Panc1 (cell line): ENCODE measurements around the gene RICTOR. TPM values are rescaled to one million over a fixed set of nuclear protein-coding genes. Genes with fewer than 3 reads are reported as not detected.

Source experiments
- ATAC-seq: fragments of 200-7000 bp; cut with Tn5 transposase; 2 replicates; pipeline ENCODE4 v1.9.1; 2020; ENCODE audit warnings: mild to moderate bottlenecking, moderate library complexity
- BruUV-seq: library from RNA; stranded (reverse); fragments of 400-500 nt; replicated peaks from 2 replicates; lab custom pipeline; 2021; lab: Mats Ljungman, UMichigan
- CTCF ChIA-PET: fragments of 300-600 bp; sonication (Branson Sonifier 250); formaldehyde crosslinking; loops from one replicate; lab custom pipeline; 2022; ENCODE audit warnings: antibody characterized with exemption; lab: Charles Lee
- POLR2A ChIA-PET: fragments of 300-600 bp; sonication (Branson Sonifier 250); formaldehyde crosslinking; loops from one replicate; lab custom pipeline; 2022; ENCODE audit warnings: antibody characterized with exemption; lab: Charles Lee
- DNase-seq: peaks from one replicate; pipeline ENCODE4 v3.0.0-alpha.2; 2010; ENCODE audit warnings: low read depth, low spot score
- H3K27ac ChIP-seq: 2 replicates; pipeline ENCODE4 v1.5.1; 2011; ENCODE audit warnings: mild to moderate bottlenecking, low read length, inconsistent platforms
- H3K27me3 ChIP-seq: fragments of 200-500 bp; sonication (Bioruptor generic); 2 replicates; pipeline ENCODE4 v1.6.0; 2014; ENCODE audit warnings: low read length, inconsistent platforms; ENCODE audit not compliant: control insufficient read depth, insufficient read depth
- H3K36me3 ChIP-seq: fragments of 200-500 bp; sonication (Bioruptor generic); 2 replicates; pipeline ENCODE4 v1.5.1; 2014; ENCODE audit warnings: inconsistent platforms, mild to moderate bottlenecking, low read length, moderate library complexity; ENCODE audit not compliant: control insufficient read depth, insufficient read depth
- H3K4me1 ChIP-seq: 2 replicates; pipeline ENCODE4 v1.5.1; 2011; ENCODE audit warnings: inconsistent platforms, mild to moderate bottlenecking, low read length, moderate library complexity; ENCODE audit not compliant: control insufficient read depth, insufficient read depth
- H3K4me3 ChIP-seq, 2 experiments: 2 replicates each; pipeline ENCODE4 v1.5.1; 2011 to 2012; ENCODE audit warnings: low read depth in 2 of 2, low read length in 2 of 2, mild to moderate bottlenecking in 2 of 2, inconsistent platforms in 1 of 2, moderate library complexity in 1 of 2
- H3K9me3 ChIP-seq: fragments of 200-500 bp; sonication (Bioruptor generic); 2 replicates; pipeline ENCODE4 v1.5.1; 2014; ENCODE audit warnings: low read depth, mild to moderate bottlenecking, inconsistent platforms, low read length, moderate library complexity; ENCODE audit not compliant: control insufficient read depth, insufficient read depth
- POLR2AphosphoS5 ChIP-seq: IDR thresholded peaks from 2 replicates; pipeline ENCODE4 v1.6.1; 2012; ENCODE audit warnings: mild to moderate bottlenecking, low read depth, low read length, moderate library complexity
- SIN3A ChIP-seq: IDR thresholded peaks from 2 replicates; pipeline ENCODE4 v1.6.1; 2012; ENCODE audit warnings: low read depth, mild to moderate bottlenecking, low read length, moderate library complexity, borderline replicate concordance; ENCODE audit not compliant: insufficient read depth
- TCF7L2 ChIP-seq: IDR thresholded peaks from 2 replicates; pipeline ENCODE4 v1.6.1; 2011; ENCODE audit warnings: mild to moderate bottlenecking, low read depth, low read length, inconsistent platforms
- in situ Hi-C: cut with HindIII; loops from 2 replicates; pipeline ENCODE4 v1.10.0; 2016; ENCODE audit warnings: low sequenced_read_pairs, low pct_unique_long_range_greater_than_20kb
- intact Hi-C: fragments of 100-400 bp; cut with micrococcal nuclease; formaldehyde crosslinking; loops from one replicate; pipeline ENCODE4 v1.10.0; 2022; ENCODE audit not compliant: unreplicated experiment
- total RNA-seq: library from RNA; stranded (reverse); gene quantifications from one replicate; pipeline ENCODE4 v1.2.1, GENCODE V29; 2021; ENCODE audit not compliant: unreplicated experiment
- TF ChIP-seq, protein P1 (sequence below): fragments of 450-650 bp; IDR thresholded peaks from 2 replicates; pipeline ENCODE4 v1.5.1; 2017; ENCODE audit warnings: mild to moderate bottlenecking
- TF ChIP-seq, protein P2 (sequence below), 2 experiments: IDR thresholded peaks; 2 replicates each; pipeline ENCODE4 v1.6.1; 2011 to 2012; ENCODE audit warnings: low read depth in 2 of 2, control low read depth in 1 of 2, low read length in 1 of 2, mild to moderate bottlenecking in 1 of 2, moderate library complexity in 1 of 2; ENCODE audit not compliant: insufficient read depth in 1 of 2

The RICTOR gene
- total RNA-seq, 1 experiment from 2014 or later: 21.3 TPM

DNA sequence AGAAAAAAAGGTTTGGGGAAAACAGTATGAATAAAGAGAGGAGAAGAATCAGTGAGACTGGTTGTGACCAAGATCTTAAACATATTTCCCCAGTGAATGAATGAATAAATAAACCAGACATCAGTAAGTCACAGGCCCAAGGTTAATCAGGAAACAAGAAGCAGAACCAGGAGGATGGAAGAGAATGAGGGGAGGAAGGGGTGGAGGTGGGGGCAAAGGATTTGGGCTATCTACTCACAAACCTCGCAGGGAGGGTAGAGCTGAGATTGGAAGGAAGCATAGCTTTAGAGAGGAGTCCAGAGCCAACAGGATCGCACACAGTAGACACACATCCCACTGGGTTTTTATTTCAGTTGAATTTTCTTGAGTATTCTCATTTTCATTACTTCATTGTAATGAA is 47.7 kb upstream of the RICTOR start:
- H3K27ac ChIP-seq: no peak overlapping the region
- in situ Hi-C loops: no loop called here
- no peak for DNase-seq
- ChIA-PET CTCF (no interaction called here), POLR2A (interaction anchor here (0.5 kb wide), 1 partner anchor 46 kb away, joined by 6 read pairs; no protein-coding TSS in a partner anchor)
- peaks cover 2% of the 10 kb centered on the region; the same call in 1 of the 2 replicates for H3K27me3 ChIP-seq
- H3K36me3 ChIP-seq: no peaks in the 10 kb centered on the region; the same call in 1 of the 2 replicates
- no peak for ATAC-seq
- no peak for TF ChIP-seq SIN3A
- TF ChIP-seq, protein P1, sequence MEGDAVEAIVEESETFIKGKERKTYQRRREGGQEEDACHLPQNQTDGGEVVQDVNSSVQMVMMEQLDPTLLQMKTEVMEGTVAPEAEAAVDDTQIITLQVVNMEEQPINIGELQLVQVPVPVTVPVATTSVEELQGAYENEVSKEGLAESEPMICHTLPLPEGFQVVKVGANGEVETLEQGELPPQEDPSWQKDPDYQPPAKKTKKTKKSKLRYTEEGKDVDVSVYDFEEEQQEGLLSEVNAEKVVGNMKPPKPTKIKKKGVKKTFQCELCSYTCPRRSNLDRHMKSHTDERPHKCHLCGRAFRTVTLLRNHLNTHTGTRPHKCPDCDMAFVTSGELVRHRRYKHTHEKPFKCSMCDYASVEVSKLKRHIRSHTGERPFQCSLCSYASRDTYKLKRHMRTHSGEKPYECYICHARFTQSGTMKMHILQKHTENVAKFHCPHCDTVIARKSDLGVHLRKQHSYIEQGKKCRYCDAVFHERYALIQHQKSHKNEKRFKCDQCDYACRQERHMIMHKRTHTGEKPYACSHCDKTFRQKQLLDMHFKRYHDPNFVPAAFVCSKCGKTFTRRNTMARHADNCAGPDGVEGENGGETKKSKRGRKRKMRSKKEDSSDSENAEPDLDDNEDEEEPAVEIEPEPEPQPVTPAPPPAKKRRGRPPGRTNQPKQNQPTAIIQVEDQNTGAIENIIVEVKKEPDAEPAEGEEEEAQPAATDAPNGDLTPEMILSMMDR: no peak
- TF ChIP-seq POLR2AphosphoS5: no peak
- no peak for TF ChIP-seq TCF7L2
- TF ChIP-seq, protein P2, sequence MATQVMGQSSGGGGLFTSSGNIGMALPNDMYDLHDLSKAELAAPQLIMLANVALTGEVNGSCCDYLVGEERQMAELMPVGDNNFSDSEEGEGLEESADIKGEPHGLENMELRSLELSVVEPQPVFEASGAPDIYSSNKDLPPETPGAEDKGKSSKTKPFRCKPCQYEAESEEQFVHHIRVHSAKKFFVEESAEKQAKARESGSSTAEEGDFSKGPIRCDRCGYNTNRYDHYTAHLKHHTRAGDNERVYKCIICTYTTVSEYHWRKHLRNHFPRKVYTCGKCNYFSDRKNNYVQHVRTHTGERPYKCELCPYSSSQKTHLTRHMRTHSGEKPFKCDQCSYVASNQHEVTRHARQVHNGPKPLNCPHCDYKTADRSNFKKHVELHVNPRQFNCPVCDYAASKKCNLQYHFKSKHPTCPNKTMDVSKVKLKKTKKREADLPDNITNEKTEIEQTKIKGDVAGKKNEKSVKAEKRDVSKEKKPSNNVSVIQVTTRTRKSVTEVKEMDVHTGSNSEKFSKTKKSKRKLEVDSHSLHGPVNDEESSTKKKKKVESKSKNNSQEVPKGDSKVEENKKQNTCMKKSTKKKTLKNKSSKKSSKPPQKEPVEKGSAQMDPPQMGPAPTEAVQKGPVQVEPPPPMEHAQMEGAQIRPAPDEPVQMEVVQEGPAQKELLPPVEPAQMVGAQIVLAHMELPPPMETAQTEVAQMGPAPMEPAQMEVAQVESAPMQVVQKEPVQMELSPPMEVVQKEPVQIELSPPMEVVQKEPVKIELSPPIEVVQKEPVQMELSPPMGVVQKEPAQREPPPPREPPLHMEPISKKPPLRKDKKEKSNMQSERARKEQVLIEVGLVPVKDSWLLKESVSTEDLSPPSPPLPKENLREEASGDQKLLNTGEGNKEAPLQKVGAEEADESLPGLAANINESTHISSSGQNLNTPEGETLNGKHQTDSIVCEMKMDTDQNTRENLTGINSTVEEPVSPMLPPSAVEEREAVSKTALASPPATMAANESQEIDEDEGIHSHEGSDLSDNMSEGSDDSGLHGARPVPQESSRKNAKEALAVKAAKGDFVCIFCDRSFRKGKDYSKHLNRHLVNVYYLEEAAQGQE (IDR thresholded peaks at IDR 0.05; ENCODE audit: insufficient read depth in 1 of 2, low read depth in 2 of 2, low read length in 1 of 2): no peak
- no TSS peak for BruUV-seq
- intact Hi-C loops: no loop called here
- no peak overlapping the region for H3K4me3 ChIP-seq
- H3K9me3 ChIP-seq: no peaks in the 10 kb centered on the region
- no peaks in the 10 kb centered on the region for H3K4me1 ChIP-seq

DNA sequence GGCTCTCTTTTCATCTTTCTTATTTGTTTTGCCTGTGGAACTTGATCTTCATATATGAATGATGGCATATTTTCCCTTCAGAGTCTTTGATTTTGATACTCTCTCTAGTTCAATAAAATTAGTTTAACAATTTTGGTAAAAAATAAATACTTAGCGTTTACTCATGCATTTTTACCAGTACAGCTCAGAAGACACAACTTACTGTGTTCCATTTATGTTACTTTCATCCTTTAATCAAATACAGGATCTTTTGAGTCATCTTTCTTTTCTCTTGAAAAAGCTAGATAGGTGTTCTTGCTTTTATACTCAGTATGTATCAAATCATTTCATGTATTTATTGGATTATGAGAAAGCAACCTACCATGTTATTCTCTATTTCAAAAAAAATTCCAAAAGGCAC is 47.1 kb upstream of the RICTOR start:
- Histone ChIP-seq H3K27ac (no peak overlapping the region), H3K4me3 (no peak overlapping the region), H3K27me3 (peaks cover 2% of the 10 kb centered on the region; the same call in 1 of the 2 replicates), H3K36me3 (no peaks in the 10 kb centered on the region; the same call in 1 of the 2 replicates), H3K4me1 (no peaks in the 10 kb centered on the region), H3K9me3 (no peaks in the 10 kb centered on the region)
- DNase-seq: no peak
- intact Hi-C loops (no loop called here), in situ Hi-C loops (no loop called here)
- ChIA-PET CTCF (no interaction called here), POLR2A (interaction anchor here (0.5 kb wide), 1 partner anchor 45 kb away, joined by 6 read pairs; no protein-coding TSS in a partner anchor)
- no TSS peak for BruUV-seq
- TF ChIP-seq, protein P2 (IDR thresholded peaks at IDR 0.05; ENCODE audit: insufficient read depth in 1 of 2, low read depth in 2 of 2, low read length in 1 of 2): no peak
- no peak for TF ChIP-seq SIN3A
- TF ChIP-seq POLR2AphosphoS5: no peak
- no peak for TF ChIP-seq TCF7L2
- no peak for ATAC-seq
